MM.1S (cell line): ENCODE data around the gene DVL1.

Experiments
- DNase-seq: peaks from one replicate; pipeline ENCODE4 v3.0.0-alpha.2; 2015
- H2AFZ ChIP-seq: fragments of 300-600 bp; sonication (generic); 2 replicates; pipeline ENCODE4 v1.6.0; 2016; ENCODE audit warnings: antibody characterized with exemption, low read length
- H3F3A ChIP-seq: fragments of 300-600 bp; sonication (generic); 2 replicates; pipeline ENCODE4 v1.6.1; 2016; ENCODE audit warnings: mild to moderate bottlenecking, antibody characterized with exemption, low read length, moderate library complexity, mixed read lengths; ENCODE audit not compliant: insufficient read depth
- H3K27ac ChIP-seq: fragments of 300-600 bp; sonication (generic); 2 replicates; pipeline ENCODE4 v1.5.1; 2016; ENCODE audit warnings: mild to moderate bottlenecking, low read length
- H3K27me3 ChIP-seq: fragments of 300-600 bp; sonication (generic); replicated peaks from 2 replicates; pipeline ENCODE4 v1.6.0; 2016; ENCODE audit warnings: low read length; ENCODE audit not compliant: insufficient read depth
- H3K36me3 ChIP-seq: fragments of 300-600 bp; sonication (generic); replicated peaks from 2 replicates; pipeline ENCODE4 v1.6.1; 2016; ENCODE audit warnings: mild to moderate bottlenecking, low read length, mixed read lengths; ENCODE audit not compliant: insufficient read depth
- H3K4me1 ChIP-seq: fragments of 300-600 bp; sonication (generic); 2 replicates; pipeline ENCODE4 v1.6.1; 2016; ENCODE audit warnings: low read length, mixed read lengths
- H3K4me2 ChIP-seq: fragments of 300-600 bp; sonication (generic); 2 replicates; pipeline ENCODE4 v1.6.0; 2016; ENCODE audit warnings: low read depth, low read length
- H3K4me3 ChIP-seq: fragments of 300-600 bp; sonication (generic); 2 replicates; pipeline ENCODE4 v1.5.1; 2016; ENCODE audit warnings: low read length, mixed read lengths
- H3K79me2 ChIP-seq: fragments of 300-600 bp; sonication (generic); 2 replicates; pipeline ENCODE4 v1.6.1; 2016; ENCODE audit warnings: mixed run types, low read length, mixed read lengths
- H3K9ac ChIP-seq: fragments of 300-600 bp; sonication (generic); 2 replicates; pipeline ENCODE4 v1.6.1; 2016; ENCODE audit warnings: low read length, mixed read lengths
- H3K9me2 ChIP-seq: fragments of 300-600 bp; sonication (generic); replicated peaks from 2 replicates; pipeline ENCODE4 v1.6.1; 2016; ENCODE audit warnings: mild to moderate bottlenecking, low read length, mixed read lengths; ENCODE audit not compliant: insufficient read depth
- H3K9me3 ChIP-seq: fragments of 300-600 bp; sonication (generic); replicated peaks from 2 replicates; pipeline ENCODE4 v1.6.1; 2016; ENCODE audit warnings: mild to moderate bottlenecking, low read length, mixed read lengths; ENCODE audit not compliant: insufficient read depth
- H4K20me1 ChIP-seq: fragments of 300-600 bp; sonication (generic); 2 replicates; pipeline ENCODE4 v1.6.1; 2016; ENCODE audit warnings: mild to moderate bottlenecking, low read length, moderate library complexity, mixed read lengths; ENCODE audit not compliant: insufficient read depth
- EZH2 ChIP-seq: fragments of 300-600 bp; sonication (generic); optimal IDR thresholded peaks from 2 replicates; pipeline ENCODE3; 2017; ENCODE audit warnings: low read depth, mild to moderate bottlenecking, antibody characterized with exemption, low read length, mixed read lengths
- EZH2phosphoT487 ChIP-seq: fragments of 300-600 bp; sonication (generic); IDR thresholded peaks from 2 replicates; pipeline ENCODE4 v1.6.1; 2018; ENCODE audit warnings: antibody characterized with exemption, low read length
- TF ChIP-seq, protein P1 (sequence below): fragments of 300-600 bp; sonication (generic); IDR thresholded peaks from 2 replicates; pipeline ENCODE4 v1.5.1; 2016; ENCODE audit warnings: antibody characterized with exemption, low read length, mixed read lengths

The DVL1 gene

GRCh38 chr1:1395166-1395565 lies 45.9 kb upstream of the DVL1 start:
- Histone ChIP-seq H3K27ac (no peak overlapping the region), H3K27me3 (no peaks in the 10 kb centered on the region), H3K9me2 (no peaks in the 10 kb centered on the region), H3F3A (no peaks in the 10 kb centered on the region), H3K9me3 (no peaks in the 10 kb centered on the region), H3K4me2 (no peak overlapping the region), H3K9ac (no peak overlapping the region), H4K20me1 (no peaks in the 10 kb centered on the region), H3K4me1 (peaks cover 5% of the 10 kb centered on the region), H2AFZ (no peak overlapping the region), H3K4me3 (no peak overlapping the region), H3K79me2 (peaks cover 77% of the 10 kb centered on the region), H3K36me3 (peaks cover 25% of the 10 kb centered on the region)
- TF ChIP-seq, protein P1, sequence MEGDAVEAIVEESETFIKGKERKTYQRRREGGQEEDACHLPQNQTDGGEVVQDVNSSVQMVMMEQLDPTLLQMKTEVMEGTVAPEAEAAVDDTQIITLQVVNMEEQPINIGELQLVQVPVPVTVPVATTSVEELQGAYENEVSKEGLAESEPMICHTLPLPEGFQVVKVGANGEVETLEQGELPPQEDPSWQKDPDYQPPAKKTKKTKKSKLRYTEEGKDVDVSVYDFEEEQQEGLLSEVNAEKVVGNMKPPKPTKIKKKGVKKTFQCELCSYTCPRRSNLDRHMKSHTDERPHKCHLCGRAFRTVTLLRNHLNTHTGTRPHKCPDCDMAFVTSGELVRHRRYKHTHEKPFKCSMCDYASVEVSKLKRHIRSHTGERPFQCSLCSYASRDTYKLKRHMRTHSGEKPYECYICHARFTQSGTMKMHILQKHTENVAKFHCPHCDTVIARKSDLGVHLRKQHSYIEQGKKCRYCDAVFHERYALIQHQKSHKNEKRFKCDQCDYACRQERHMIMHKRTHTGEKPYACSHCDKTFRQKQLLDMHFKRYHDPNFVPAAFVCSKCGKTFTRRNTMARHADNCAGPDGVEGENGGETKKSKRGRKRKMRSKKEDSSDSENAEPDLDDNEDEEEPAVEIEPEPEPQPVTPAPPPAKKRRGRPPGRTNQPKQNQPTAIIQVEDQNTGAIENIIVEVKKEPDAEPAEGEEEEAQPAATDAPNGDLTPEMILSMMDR: no peak
- no peak for TF ChIP-seq EZH2phosphoT487
- TF ChIP-seq EZH2: no peak
- no peak for DNase-seq

DNA sequence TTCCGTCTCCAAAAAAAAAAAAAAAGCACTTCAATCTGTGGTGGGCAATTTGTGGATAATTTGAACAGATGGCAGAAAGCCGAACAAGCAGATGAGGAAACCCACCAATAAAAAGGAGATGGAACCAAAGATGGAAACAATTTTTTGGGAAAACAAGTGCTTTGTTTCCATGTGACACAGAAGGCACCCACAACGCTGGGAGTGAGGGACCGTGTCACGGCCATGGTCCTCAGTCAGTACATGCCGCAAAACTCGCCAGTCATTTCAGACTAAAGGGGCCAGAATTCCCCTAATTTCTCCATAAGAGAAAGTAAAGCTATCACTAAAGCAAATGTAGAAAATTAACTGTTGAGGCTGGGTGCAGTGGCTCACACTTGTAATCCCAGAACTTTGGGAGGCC lies 44.9 kb upstream of the DVL1 start:
- Histone ChIP-seq H4K20me1 (no peaks in the 10 kb centered on the region), H2AFZ (no peak overlapping the region), H3K27me3 (no peaks in the 10 kb centered on the region), H3K4me1 (peaks cover 5% of the 10 kb centered on the region), H3K27ac (no peak overlapping the region), H3K9me2 (no peaks in the 10 kb centered on the region), H3K36me3 (peaks cover 29% of the 10 kb centered on the region), H3K9ac (no peak overlapping the region), H3K79me2 (peaks cover 70% of the 10 kb centered on the region), H3F3A (no peaks in the 10 kb centered on the region), H3K9me3 (no peaks in the 10 kb centered on the region), H3K4me3 (no peak overlapping the region), H3K4me2 (no peak overlapping the region)
- no peak for DNase-seq
- TF ChIP-seq EZH2 (no peak), EZH2phosphoT487 (no peak)
- TF ChIP-seq, protein P1: no peak

DNA sequence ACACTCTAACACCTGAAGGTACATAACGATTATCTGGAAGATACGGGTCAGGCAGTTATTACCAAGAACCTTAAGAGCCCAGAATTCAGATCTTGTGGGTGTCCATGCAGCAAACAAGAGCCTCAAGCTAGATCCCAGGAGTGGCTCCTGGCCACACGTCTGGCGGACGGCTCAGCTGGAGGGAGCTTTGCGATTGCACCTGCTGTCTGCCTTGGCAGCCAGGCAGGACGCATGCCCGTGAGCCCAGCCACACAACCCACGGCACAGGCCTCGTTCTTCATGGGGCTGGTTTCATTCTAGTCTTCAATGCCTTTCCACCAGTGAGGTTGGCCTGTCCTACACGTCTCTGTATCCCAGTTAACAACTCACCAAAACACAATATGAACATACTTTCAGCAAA lies 44.2 kb upstream of the DVL1 start:
- H3K27me3 ChIP-seq: no peaks in the 10 kb centered on the region
- H3K9me2 ChIP-seq: no peaks in the 10 kb centered on the region
- H4K20me1 ChIP-seq: no peaks in the 10 kb centered on the region
- H3K9me3 ChIP-seq: no peaks in the 10 kb centered on the region
- no peak overlapping the region for H3K27ac ChIP-seq
- no peak for TF ChIP-seq EZH2phosphoT487
- H2AFZ ChIP-seq: no peak overlapping the region
- no peaks in the 10 kb centered on the region for H3F3A ChIP-seq
- H3K4me1 ChIP-seq: peaks cover 5% of the 10 kb centered on the region
- H3K9ac ChIP-seq: no peak overlapping the region
- no peak overlapping the region for H3K4me2 ChIP-seq
- peaks cover 63% of the 10 kb centered on the region for H3K79me2 ChIP-seq
- H3K4me3 ChIP-seq: no peak overlapping the region
- H3K36me3 ChIP-seq: peaks cover 29% of the 10 kb centered on the region
- no peak for DNase-seq

- TF ChIP-seq, protein P1: no peak
- no peak for TF ChIP-seq EZH2
- Histone ChIP-seq H3F3A (no peaks in the 10 kb centered on the region), H4K20me1 (no peaks in the 10 kb centered on the region), H2AFZ (no peak overlapping the region), H3K4me2 (no peak overlapping the region), H3K79me2 (peaks cover 59% of the 10 kb centered on the region), H3K27ac (no peak overlapping the region), H3K9me3 (no peaks in the 10 kb centered on the region), H3K27me3 (no peaks in the 10 kb centered on the region), H3K9ac (no peak overlapping the region), H3K9me2 (no peaks in the 10 kb centered on the region), H3K4me3 (no peak overlapping the region), H3K36me3 (peaks cover 30% of the 10 kb centered on the region), H3K4me1 (peaks cover 4% of the 10 kb centered on the region)
- no peak for DNase-seq
Measured at GRCh38 chr1:1393014-1393413, 43.8 kb upstream of the DVL1 start.
